ENCODE data around the gene MPRIP. TPM values are rescaled to one million over a fixed set of nuclear protein-coding genes. Genes with fewer than 3 reads are reported as not detected.

Gene MPRIP
- total RNA-seq, 1 donor from 2014 or later = 863 TPM

DNA sequence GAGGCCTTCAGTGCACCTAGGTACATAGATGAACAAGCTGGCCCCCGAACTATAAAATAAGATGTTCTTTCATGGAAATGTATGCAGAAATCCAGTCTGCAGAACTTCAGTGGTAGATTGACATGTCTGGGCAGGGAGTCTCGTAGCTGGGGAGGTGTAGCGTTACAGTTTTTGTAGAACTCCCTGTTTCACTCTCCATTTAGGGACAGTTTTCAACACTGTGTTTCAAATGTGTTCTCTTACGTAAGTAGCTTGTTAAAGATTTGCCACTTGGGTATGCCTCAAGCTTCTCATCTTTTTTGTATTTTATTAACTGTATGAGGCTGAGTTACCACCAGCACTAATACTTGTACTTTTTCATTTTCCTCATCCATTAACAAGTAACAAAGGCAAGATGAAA, 117.3 kb downstream of the MPRIP start:
- H3K36me3 Mint-ChIP-seq (ENCODE audit: unreplicated experiment) = peaks cover 6% of the 10 kb centered on the region
- no peak for DNase-seq
- H3K9me3 Mint-ChIP-seq (ENCODE audit: unreplicated experiment) = peaks cover 9% of the 10 kb centered on the region
- peaks cover 1% of the 10 kb centered on the region for H3K4me1 Mint-ChIP-seq (ENCODE audit: low read depth, unreplicated experiment)
- H3K27me3 Mint-ChIP-seq (ENCODE audit: unreplicated experiment) = peaks cover 11% of the 10 kb centered on the region
- TF ChIP-seq, protein P1, sequence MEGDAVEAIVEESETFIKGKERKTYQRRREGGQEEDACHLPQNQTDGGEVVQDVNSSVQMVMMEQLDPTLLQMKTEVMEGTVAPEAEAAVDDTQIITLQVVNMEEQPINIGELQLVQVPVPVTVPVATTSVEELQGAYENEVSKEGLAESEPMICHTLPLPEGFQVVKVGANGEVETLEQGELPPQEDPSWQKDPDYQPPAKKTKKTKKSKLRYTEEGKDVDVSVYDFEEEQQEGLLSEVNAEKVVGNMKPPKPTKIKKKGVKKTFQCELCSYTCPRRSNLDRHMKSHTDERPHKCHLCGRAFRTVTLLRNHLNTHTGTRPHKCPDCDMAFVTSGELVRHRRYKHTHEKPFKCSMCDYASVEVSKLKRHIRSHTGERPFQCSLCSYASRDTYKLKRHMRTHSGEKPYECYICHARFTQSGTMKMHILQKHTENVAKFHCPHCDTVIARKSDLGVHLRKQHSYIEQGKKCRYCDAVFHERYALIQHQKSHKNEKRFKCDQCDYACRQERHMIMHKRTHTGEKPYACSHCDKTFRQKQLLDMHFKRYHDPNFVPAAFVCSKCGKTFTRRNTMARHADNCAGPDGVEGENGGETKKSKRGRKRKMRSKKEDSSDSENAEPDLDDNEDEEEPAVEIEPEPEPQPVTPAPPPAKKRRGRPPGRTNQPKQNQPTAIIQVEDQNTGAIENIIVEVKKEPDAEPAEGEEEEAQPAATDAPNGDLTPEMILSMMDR (IDR thresholded peaks at IDR 0.05; ENCODE audit: partially characterized antibody, unreplicated experiment) = no peak
- H3K27ac Mint-ChIP-seq (ENCODE audit: unreplicated experiment) = peak overlapping the region; percentile 2
- H3K4me3 Mint-ChIP-seq (ENCODE audit: unreplicated experiment) = no peak overlapping the region

DNA sequence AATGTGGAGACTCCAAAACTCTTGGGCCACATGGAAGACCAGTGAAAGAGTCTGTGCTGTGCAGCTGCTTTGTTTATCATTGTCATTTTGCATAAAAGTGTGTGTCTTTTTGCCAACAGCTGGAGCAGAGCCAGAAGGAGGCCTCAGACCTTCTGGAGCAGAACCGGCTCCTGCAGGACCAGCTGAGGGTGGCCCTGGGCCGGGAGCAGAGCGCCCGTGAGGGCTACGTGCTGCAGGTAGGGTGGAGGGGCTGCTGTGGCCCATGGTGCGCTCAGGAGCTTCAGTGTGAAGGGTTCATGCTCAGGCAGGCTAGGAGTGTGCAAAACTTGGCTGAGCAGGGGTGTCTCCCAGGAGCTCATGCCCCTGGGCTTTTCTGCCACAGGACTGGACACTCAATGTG, 118.9 kb downstream of the MPRIP start:
- Mint-ChIP-seq H3K4me1 (ENCODE audit: low read depth, unreplicated experiment) (peaks cover 1% of the 10 kb centered on the region), H3K27ac (ENCODE audit: unreplicated experiment) (no peak overlapping the region), H3K36me3 (ENCODE audit: unreplicated experiment) (peaks cover 11% of the 10 kb centered on the region), H3K4me3 (ENCODE audit: unreplicated experiment) (no peak overlapping the region), H3K9me3 (ENCODE audit: unreplicated experiment) (peaks cover 6% of the 10 kb centered on the region), H3K27me3 (ENCODE audit: unreplicated experiment) (peaks cover 21% of the 10 kb centered on the region)
- DNase-seq = no peak
- TF ChIP-seq, protein P1 (IDR thresholded peaks at IDR 0.05; ENCODE audit: partially characterized antibody, unreplicated experiment) = no peak

DNA sequence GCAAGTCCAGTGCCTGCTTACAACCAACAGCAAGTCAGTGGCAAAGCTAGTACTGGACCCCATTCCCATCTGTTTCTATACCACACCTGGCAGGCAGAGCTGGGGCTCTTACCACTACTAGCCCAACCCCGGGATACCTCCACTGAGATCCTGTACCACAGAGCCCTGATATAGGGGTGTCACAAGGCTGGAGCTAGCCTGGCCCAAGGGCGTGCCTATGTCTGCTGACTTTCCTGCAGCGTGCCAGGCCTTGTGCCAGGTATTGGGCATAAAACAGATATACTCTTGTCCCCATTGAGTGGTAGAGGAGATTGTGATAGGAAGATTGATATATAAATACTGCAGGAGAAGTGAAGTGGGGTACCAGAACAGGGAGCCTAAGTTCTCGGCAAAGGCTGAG, 119.5 kb downstream of the MPRIP start:
- no peak overlapping the region for H3K4me3 Mint-ChIP-seq (ENCODE audit: unreplicated experiment)
- H3K4me1 Mint-ChIP-seq (ENCODE audit: low read depth, unreplicated experiment) = peaks cover 1% of the 10 kb centered on the region
- peaks cover 11% of the 10 kb centered on the region for H3K36me3 Mint-ChIP-seq (ENCODE audit: unreplicated experiment)

DNA sequence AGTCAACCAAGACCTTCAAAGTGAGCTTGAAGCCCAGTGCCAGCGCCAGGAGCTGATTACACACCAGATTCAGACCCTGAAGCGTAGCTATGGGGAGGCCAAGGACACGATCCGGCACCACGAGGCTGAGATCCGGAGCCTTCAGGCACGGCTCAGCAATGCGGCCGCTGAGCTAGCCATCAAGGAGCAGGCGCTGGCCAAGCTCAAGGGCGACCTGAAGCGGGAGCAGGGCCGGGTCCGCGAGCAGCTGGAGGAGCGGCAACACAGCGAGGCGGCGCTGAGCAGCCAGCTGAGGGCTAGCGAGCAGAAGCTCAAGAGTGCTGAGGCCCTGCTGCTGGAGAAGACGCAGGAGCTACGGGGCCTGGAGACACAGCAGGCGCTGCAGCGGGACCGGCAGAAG, 121.9 kb downstream of the MPRIP start:
- Mint-ChIP-seq H3K27me3 (ENCODE audit: unreplicated experiment) (peaks cover 29% of the 10 kb centered on the region), H3K27ac (ENCODE audit: unreplicated experiment) (no peak overlapping the region), H3K36me3 (ENCODE audit: unreplicated experiment) (peaks cover 11% of the 10 kb centered on the region), H3K4me1 (ENCODE audit: low read depth, unreplicated experiment) (peaks cover 3% of the 10 kb centered on the region), H3K4me3 (ENCODE audit: unreplicated experiment) (no peak overlapping the region), H3K9me3 (ENCODE audit: unreplicated experiment) (peaks cover 14% of the 10 kb centered on the region)
- TF ChIP-seq, protein P1 (IDR thresholded peaks at IDR 0.05; ENCODE audit: partially characterized antibody, unreplicated experiment) = no peak
- DNase-seq = no peak

More for the DNA sequence above, 119.5 kb downstream of the MPRIP start:
- Mint-ChIP-seq H3K27me3 (ENCODE audit: unreplicated experiment) (peaks cover 21% of the 10 kb centered on the region), H3K9me3 (ENCODE audit: unreplicated experiment) (peaks cover 6% of the 10 kb centered on the region), H3K27ac (ENCODE audit: unreplicated experiment) (no peak overlapping the region)
- TF ChIP-seq, protein P1 (IDR thresholded peaks at IDR 0.05; ENCODE audit: partially characterized antibody, unreplicated experiment) = no peak
- no peak for DNase-seq

DNA sequence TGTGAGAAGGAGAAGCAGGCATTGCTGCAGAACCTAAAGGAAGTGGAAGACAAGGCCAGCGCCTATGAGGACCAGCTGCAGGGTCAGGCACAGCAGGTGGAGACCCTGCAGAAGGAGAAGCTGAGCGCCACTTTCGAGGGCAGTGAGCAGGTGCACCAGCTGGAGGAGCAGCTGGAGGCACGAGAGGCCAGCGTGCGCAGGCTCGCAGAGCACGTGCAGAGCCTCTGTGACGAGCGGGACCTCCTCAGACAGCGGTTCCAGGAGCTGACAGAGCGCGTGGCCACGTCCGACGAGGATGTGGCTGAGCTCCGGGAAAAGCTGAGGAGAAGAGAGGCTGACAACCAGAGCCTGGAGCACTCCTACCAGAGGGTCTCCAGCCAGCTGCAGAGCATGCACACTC, 122.4 kb downstream of the MPRIP start:
- TF ChIP-seq, protein P1 (IDR thresholded peaks at IDR 0.05; ENCODE audit: partially characterized antibody, unreplicated experiment) = no peak
- Mint-ChIP-seq H3K36me3 (ENCODE audit: unreplicated experiment) (peaks cover 11% of the 10 kb centered on the region), H3K9me3 (ENCODE audit: unreplicated experiment) (peaks cover 16% of the 10 kb centered on the region), H3K27me3 (ENCODE audit: unreplicated experiment) (peaks cover 28% of the 10 kb centered on the region), H3K4me1 (ENCODE audit: low read depth, unreplicated experiment) (peaks cover 6% of the 10 kb centered on the region), H3K27ac (ENCODE audit: unreplicated experiment) (peak overlapping the region; percentile 55), H3K4me3 (ENCODE audit: unreplicated experiment) (no peak overlapping the region)
- DNase-seq = no peak
